GM06990 (cell line): ENCODE measurements around the gene TRPC6.

Experiments used
- DNase-seq: peaks from one replicate; pipeline ENCODE4 v3.0.0-alpha.2; 2011; ENCODE audit not compliant: insufficient read length; ENCODE audit errors: extremely low read depth
- H3K27me3 ChIP-seq: replicated peaks from 2 replicates; pipeline ENCODE4 v1.6.0; 2011; ENCODE audit warnings: low read length; ENCODE audit not compliant: control insufficient read depth, insufficient read depth
- H3K36me3 ChIP-seq: 2 replicates; pipeline ENCODE4 v1.5.1; 2011; ENCODE audit warnings: low read length; ENCODE audit not compliant: control insufficient read depth, insufficient read depth
- H3K4me3 ChIP-seq: replicated peaks from 2 replicates; pipeline ENCODE4 v1.5.1; 2011; ENCODE audit warnings: low read depth, mild to moderate bottlenecking, control low read depth, low read length
- TF ChIP-seq, protein P1 (sequence below): IDR thresholded peaks from 2 replicates; pipeline ENCODE4 v1.5.1; 2011; ENCODE audit warnings: low read length, control low read depth, mild to moderate bottlenecking, inconsistent platforms; ENCODE audit not compliant: insufficient read depth, poor library complexity, severe bottlenecking

Gene TRPC6

DNA sequence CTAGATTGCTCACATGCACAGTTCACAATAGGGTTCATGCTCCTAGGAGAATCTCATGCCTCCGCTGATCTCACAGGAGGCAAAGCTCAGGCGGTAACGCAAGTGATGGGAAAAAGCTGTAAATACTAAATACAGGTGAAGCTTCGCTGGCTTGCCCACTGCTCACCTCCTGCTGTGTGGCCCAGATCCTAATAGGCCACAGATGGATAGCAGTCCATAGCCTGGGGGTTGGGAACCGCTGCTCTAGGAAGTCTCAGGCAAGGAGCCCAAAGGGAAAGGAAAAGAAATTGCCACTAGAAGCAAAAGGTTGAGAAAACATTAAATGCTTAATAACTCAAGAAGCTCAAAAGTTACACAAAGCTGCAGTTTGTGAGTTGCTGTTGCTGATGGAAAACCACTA lies 3.2 kb upstream of the TRPC6 start:
- no peaks in the 10 kb centered on the region for H3K36me3 ChIP-seq
- no peaks in the 10 kb centered on the region for H3K27me3 ChIP-seq
- DNase-seq, result no peak
- TF ChIP-seq, protein P1, sequence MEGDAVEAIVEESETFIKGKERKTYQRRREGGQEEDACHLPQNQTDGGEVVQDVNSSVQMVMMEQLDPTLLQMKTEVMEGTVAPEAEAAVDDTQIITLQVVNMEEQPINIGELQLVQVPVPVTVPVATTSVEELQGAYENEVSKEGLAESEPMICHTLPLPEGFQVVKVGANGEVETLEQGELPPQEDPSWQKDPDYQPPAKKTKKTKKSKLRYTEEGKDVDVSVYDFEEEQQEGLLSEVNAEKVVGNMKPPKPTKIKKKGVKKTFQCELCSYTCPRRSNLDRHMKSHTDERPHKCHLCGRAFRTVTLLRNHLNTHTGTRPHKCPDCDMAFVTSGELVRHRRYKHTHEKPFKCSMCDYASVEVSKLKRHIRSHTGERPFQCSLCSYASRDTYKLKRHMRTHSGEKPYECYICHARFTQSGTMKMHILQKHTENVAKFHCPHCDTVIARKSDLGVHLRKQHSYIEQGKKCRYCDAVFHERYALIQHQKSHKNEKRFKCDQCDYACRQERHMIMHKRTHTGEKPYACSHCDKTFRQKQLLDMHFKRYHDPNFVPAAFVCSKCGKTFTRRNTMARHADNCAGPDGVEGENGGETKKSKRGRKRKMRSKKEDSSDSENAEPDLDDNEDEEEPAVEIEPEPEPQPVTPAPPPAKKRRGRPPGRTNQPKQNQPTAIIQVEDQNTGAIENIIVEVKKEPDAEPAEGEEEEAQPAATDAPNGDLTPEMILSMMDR, result no peak
- H3K4me3 ChIP-seq, result no peak overlapping the region

DNA sequence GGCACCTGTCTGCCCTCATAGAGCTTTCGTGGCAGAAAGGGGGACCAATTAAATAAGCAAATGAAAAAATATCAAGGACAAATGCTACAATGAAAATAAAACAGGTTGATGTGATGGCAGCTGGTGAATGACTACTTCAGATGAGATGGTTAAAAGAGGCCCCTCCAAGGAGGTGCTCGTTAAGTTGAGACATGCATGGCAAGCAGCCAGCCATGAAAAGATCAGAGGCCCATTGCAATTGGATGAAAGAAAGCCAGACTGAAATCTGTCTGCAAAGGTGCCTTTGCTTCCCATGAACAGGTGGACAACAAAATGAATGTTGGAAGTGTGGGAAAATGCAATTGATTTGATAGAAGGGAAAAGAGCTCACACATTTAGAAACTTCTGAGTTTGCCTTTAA lies 848 bp upstream of the TRPC6 start:
- DNase-seq, result no peak
- H3K36me3 ChIP-seq, result no peaks in the 10 kb centered on the region
- H3K4me3 ChIP-seq, result no peak overlapping the region
- TF ChIP-seq, protein P1, result no peak
- H3K27me3 ChIP-seq, result no peaks in the 10 kb centered on the region

DNA sequence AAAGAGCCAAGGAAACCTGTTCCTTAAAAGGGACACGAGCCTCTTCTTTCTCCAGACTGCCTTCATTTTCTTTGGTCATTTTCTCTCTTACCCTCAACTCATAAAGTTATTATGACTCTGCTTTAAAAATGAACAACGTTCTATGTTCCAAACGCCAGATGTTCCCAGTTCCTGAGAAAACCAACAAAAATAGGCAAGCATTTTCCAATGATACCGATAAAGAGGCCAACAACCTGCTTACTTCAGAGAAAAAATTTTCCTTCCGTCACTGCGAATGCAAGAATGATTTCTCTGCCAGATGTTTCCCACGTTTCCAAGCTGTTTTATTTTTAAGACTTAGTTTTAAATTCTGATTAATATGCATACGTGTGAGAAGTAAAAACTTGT lies 315 bp upstream of the TRPC6 start:
- no peak for DNase-seq
- no peak overlapping the region for H3K4me3 ChIP-seq
- H3K36me3 ChIP-seq, result no peaks in the 10 kb centered on the region
- H3K27me3 ChIP-seq, result no peaks in the 10 kb centered on the region
- TF ChIP-seq, protein P1, result no peak

DNA sequence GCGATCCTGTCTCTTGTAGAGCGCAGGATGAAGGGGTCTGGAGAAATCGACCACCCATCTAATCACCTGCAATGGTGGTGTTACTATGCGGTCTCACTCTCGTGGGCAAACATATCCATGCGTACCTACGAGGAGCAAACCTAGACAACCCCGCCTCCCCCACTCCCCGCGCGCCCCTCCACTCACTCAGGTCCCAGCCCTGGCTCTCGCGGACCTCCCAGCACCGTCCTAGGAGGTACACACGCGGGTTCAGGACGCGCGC lies 887 bp downstream of the TRPC6 start:
- no peaks in the 10 kb centered on the region for H3K36me3 ChIP-seq
- TF ChIP-seq, protein P1, result no peak
- no peak overlapping the region for H3K4me3 ChIP-seq
- DNase-seq, result no peak
- no peaks in the 10 kb centered on the region for H3K27me3 ChIP-seq

DNA sequence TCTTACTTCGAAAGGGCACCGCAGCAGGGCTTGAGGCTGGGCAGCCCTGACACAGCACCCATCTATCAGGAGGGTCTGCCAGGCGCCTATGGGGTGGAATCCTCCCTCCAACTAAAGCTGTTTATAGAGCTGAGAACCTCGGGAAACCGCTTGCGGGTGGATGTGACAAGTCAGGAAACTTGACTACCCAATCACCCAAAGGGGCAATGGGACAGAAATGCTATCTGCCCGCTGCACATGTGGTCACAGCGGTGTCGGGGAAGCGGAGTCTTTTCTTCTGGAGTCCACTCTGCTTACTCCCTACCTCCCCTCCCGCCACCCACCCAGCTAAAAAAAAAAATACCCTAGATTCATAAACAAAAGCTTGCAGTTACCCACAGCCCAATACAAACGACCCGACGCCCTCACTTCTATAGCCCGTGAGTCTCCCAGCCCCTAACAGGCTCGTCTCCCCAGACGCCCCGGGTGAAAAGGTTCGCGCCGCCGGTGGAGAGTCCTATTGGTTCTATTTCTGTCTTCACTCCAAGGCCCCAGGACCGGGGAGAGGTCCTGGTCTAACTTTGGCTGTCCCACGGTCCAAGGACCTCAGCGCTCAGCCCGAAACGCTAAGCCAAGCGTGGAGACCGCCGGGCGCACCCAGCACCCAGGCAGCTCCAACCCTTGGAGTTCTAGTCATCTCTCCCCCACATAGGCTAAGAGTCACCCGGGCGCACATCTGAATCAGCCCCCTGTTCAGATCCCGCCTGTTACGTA lies 1.4 kb downstream of the TRPC6 start:
- Histone ChIP-seq H3K27me3 (no peaks in the 10 kb centered on the region), H3K36me3 (no peaks in the 10 kb centered on the region), H3K4me3 (no peak overlapping the region)
- TF ChIP-seq, protein P1, result no peak
- DNase-seq, result no peak

DNA sequence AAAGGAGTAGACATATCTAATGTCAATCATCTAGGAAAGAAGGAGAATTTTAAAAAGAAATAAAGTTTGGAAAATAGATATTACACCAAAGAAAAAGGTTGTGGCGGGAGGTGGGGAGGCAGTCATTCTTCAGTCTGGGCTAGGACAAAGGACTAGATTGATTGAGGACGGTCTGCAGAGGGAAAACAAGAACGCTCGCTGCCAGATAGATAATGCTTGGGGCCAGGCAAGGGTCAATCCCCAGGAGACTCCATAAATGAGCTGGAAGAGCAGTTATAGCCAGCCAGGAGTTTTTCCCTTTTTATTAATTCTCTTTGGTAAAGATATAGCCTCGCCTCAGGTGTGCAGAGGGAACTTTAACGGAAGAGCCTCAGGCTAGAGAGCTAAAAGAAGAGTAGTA lies 6.3 kb downstream of the TRPC6 start:
- no peaks in the 10 kb centered on the region for H3K27me3 ChIP-seq
- TF ChIP-seq, protein P1, result no peak
- no peak for DNase-seq

More for the DNA sequence above, 6.3 kb downstream of the TRPC6 start:
- Histone ChIP-seq H3K4me3 (no peak overlapping the region), H3K36me3 (no peaks in the 10 kb centered on the region)
